Retinal pigment epithelial cell (primary cell): ENCODE data around the gene LIN37.
A peak's percentile ranks its signal among the peaks of the same experiment; 100 is the strongest.

Experiments used
- DNase-seq: peaks from one replicate; pipeline ENCODE4 v3.0.0-alpha.2; 2010; ENCODE audit warnings: low read depth
- H3K4me3 ChIP-seq: 2 replicates; pipeline ENCODE4 v1.5.1; 2011; ENCODE audit warnings: mild to moderate bottlenecking, low read length, control low read depth, moderate library complexity
- TF ChIP-seq, protein P1 (sequence below): conservative IDR thresholded peaks from 2 replicates; pipeline ENCODE4 v1.5.1; 2011; ENCODE audit warnings: low read depth, low read length, control low read depth, inconsistent platforms

Gene LIN37

DNA sequence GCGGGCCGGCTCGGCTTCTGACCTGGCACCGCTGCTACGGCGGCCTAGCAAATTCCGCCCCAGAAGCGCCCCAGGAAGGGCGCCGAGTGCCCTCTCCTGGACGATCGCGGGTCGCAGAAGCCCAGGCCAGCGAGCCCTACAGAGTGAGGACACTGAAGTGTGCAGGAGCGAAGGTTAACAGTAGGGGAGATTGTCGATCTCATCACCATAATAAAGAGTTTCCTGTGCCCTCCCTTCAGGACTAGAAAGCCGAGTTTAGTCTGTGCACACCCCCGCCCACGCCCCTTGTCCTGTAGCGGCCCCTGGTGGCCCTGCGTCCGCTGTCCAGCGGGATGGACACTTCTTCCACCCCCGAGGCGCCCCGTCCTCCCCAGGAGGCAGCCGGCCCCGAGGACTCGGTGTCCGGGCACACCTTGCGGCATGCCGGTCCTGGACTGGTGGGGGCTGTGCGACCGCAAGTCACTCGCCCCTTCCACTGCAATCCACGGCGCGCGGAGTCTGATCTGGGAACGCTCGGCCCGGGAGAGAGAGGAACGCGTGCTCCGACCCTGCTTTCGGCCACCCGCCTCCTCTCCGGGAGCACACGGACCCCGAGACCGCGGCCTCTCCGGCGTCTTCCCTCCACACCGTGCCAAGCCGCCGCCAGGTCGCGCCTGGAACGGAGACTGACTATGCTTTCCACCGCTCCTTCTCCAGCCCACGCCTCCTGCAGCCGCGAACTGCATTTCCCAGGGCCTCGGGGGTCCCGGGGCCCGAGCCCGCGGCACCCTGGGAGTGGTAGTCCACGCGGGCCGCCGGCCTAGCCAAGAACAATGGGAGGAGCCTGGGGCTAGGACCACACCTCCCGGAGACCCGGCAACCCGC is 31.3 kb upstream of the LIN37 start:
- DNase-seq = peak; percentile 83
- TF ChIP-seq, protein P1, sequence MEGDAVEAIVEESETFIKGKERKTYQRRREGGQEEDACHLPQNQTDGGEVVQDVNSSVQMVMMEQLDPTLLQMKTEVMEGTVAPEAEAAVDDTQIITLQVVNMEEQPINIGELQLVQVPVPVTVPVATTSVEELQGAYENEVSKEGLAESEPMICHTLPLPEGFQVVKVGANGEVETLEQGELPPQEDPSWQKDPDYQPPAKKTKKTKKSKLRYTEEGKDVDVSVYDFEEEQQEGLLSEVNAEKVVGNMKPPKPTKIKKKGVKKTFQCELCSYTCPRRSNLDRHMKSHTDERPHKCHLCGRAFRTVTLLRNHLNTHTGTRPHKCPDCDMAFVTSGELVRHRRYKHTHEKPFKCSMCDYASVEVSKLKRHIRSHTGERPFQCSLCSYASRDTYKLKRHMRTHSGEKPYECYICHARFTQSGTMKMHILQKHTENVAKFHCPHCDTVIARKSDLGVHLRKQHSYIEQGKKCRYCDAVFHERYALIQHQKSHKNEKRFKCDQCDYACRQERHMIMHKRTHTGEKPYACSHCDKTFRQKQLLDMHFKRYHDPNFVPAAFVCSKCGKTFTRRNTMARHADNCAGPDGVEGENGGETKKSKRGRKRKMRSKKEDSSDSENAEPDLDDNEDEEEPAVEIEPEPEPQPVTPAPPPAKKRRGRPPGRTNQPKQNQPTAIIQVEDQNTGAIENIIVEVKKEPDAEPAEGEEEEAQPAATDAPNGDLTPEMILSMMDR = peak; percentile 81
- H3K4me3 ChIP-seq = peak overlapping the region; percentile 77

DNA sequence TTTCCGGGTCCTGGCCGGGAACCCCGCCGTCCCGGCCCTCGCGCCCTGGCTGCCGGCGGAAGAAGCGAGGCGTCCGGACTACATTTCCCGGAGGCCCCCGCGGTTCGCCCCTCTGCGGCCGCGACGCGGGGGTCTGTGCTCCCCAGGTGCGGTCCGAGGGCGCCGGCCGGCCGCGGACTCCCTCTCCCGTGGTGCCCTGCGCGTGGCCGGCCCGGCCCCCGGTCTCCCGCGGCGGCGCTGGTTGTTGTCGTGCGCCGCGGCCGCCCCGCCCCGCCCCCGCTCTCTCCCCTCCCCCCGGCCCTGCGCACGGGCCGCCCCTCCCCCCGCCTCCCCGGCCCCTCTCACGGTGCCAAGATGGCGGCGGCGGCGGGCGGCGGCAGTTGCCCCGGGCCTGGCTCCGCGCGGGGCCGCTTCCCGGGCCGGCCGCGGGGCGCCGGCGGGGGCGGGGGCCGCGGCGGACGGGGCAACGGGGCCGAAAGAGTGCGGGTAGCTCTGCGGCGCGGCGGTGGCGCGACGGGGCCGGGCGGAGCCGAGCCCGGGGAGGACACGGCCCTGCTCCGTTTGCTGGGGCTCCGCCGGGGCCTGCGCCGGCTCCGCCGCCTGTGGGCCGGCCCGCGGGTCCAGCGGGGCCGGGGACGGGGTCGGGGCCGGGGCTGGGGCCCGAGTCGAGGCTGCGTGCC is 30.6 kb upstream of the LIN37 start, which contains the start of gene KMT2B:
Gene KMT2B, plus strand, starts transcription at position 339 of the 680 bp plus-strand sequence. Its CDS starts 16 bp downstream, at position 355.
- H3K4me3 ChIP-seq = peak within 1 kb of the TSS; percentile 81
- DNase-seq = no peak
- TF ChIP-seq, protein P1 = no peak

DNA sequence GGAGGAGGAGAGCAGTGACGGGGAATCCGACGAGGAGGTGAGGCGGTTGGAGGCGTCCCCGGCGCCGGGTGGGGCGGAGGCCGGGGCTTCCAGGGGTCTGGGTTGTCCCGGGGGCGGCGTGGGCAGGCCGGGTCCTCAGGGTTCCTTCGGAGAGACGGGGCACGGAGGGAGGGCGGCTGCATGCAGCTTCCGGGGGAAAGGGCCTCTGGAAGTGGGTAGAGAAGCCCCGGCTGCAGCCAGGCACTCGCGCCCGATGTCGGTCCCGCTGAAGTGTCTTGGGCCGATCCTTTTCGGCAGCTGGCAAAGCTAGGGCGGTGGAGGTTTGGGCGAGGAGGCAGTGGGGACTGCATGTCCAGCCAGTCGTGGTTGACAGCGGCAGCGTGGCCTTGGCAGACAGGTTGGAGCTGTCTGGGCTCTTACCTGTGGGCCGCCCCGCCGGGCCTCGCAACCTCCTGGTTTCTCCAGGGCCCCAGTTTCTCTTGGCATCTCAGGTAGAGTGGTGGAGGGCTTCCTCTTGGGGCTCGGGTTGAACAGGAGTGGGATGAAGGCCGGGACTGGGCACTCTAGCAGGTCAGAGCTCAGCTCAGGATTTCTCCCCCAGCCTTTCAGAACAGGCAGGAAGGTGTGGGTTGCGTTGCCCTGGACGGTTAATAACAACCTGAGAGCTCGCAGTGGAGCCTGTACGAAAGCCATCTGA is 29.9 kb upstream of the LIN37 start:
- peak overlapping the region; percentile 81 for H3K4me3 ChIP-seq
- no peak for DNase-seq
- TF ChIP-seq, protein P1 = no peak

DNA sequence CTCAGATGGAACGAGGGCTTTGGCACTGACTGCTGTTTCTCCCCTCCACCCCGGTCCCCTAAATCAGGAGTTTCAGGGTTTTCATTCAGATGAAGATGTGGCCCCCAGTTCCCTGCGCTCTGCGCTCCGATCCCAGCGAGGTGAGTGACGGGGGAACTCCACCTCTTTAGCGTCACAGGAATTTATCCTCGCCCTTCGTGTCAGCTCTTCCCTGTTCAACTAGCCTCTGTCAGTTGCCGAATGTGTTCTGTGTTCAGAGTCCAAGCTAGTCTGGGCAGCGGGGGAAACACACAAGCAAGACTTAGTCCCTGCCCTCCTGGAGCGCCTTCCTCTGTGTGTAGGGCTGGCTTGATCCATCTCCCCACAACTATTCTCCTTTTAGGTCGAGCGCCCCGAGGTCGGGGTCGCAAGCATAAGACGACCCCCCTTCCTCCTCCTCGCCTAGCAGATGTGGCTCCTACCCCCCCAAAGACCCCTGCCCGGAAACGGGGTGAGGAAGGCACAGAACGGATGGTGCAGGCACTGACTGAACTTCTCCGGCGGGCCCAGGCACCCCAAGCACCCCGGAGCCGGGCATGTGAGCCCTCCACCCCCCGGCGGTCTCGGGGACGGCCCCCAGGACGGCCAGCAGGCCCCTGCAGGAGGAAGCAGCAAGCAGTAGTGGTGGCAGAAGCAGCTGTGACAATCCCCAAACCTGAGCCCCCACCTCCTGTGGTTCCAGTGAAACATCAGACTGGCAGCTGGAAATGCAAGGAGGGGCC is 28.8 kb upstream of the LIN37 start:
- peak overlapping the region; percentile 81 for H3K4me3 ChIP-seq
- TF ChIP-seq, protein P1 = no peak
- no peak for DNase-seq

DNA sequence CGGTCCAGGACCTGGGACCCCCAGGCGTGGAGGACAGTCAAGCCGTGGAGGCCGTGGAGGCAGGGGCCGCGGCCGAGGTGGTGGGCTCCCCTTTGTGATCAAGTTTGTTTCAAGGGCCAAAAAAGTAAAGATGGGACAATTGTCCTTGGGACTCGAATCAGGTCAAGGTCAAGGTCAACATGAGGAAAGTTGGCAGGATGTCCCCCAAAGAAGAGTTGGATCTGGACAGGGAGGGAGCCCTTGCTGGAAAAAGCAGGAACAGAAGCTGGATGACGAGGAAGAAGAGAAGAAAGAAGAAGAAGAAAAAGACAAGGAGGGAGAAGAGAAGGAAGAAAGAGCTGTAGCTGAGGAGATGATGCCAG is 28.2 kb upstream of the LIN37 start:
- TF ChIP-seq, protein P1 = no peak
- DNase-seq = no peak
- H3K4me3 ChIP-seq = no peak overlapping the region

DNA sequence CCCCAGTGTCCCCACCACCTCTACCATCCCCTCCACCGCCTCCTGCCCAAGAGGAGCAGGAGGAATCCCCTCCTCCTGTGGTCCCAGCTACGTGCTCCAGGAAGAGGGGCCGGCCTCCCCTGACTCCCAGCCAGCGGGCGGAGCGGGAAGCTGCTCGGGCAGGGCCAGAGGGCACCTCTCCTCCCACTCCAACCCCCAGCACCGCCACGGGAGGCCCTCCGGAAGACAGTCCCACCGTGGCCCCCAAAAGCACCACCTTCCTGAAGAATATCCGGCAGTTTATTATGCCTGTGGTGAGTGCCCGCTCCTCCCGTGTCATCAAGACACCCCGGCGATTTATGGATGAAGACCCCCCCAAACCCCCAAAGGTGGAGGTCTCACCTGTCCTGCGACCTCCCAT is 27.7 kb upstream of the LIN37 start:
- no peak for DNase-seq
- TF ChIP-seq, protein P1 = no peak
- no peak overlapping the region for H3K4me3 ChIP-seq
